ENCODE measurements around the gene ZDHHC5. TPM values are rescaled to one million over a fixed set of nuclear protein-coding genes. Genes with fewer than 3 reads are reported as not detected.
"Not testable (repeated sequence)": the region's sequence is repeated elsewhere in the genome, so short reads cannot be mapped to it uniquely, and the experiment has no call there.

ZDHHC5 gene
- total RNA-seq, 4 donors from 2014 or later, result 34.3 to 52.1 (median 45.8) TPM

- ATAC-seq, result no peak
- H3K4me3 ChIP-seq, result no peak overlapping the region
- no peaks in the 10 kb centered on the region for H3K36me3 ChIP-seq
- no peak overlapping the region for H3K27ac ChIP-seq
- H3K27me3 ChIP-seq, result peaks cover 83% of the 10 kb centered on the region
- peaks cover 0 to 49% (median 30%) of the 10 kb centered on the region in 3 donors for H3K4me1 ChIP-seq
- no peaks in the 10 kb centered on the region for H3K9me3 ChIP-seq
- TF ChIP-seq POLR2AphosphoS5 (IDR thresholded peaks at IDR 0.05) (no peak), EP300 (IDR thresholded peaks at IDR 0.05) (no peak), POLR2A (IDR thresholded peaks at IDR 0.05) (no peak)
- WGBS, 2 donors (ENCODE audit: low coverage in 1 of 2), result 50 to 56% methylated on average over 1 to 4 of the region's 5 CpGs
Observed at GRCh38 chr11:57650739-57651090, 17.2 kb upstream of the ZDHHC5 start.

- 60 to 69% methylated on average over 2 to 7 of the region's 7 CpGs for WGBS, 2 donors (ENCODE audit: low coverage in 1 of 2)
- H3K4me3 ChIP-seq, result no peak overlapping the region
- peaks cover 80% of the 10 kb centered on the region for H3K27me3 ChIP-seq
Observed at GRCh38 chr11:57651408-57651807, 16.5 kb upstream of the ZDHHC5 start.

GRCh38 chr11:57652230-57652629 lies 15.7 kb upstream of the ZDHHC5 start:
- ATAC-seq, H3K4me3 ChIP-seq: not testable (repeated sequence)
- 65 to 83% methylated on average over 9 to 14 of the region's 14 CpGs for WGBS, 2 donors (ENCODE audit: low coverage in 1 of 2)

More at GRCh38 chr11:57651408-57651807, 16.5 kb upstream of the ZDHHC5 start:
- peaks cover 0 to 42% (median 28%) of the 10 kb centered on the region in 3 donors for H3K4me1 ChIP-seq
- no peak for ATAC-seq
- no peaks in the 10 kb centered on the region for H3K9me3 ChIP-seq
- H3K27ac ChIP-seq, result no peak overlapping the region
- H3K36me3 ChIP-seq, result no peaks in the 10 kb centered on the region
- TF ChIP-seq EP300 (IDR thresholded peaks at IDR 0.05) (no peak), POLR2A (IDR thresholded peaks at IDR 0.05) (no peak), CTCF (IDR thresholded peaks at IDR 0.05) (no peak), POLR2AphosphoS5 (IDR thresholded peaks at IDR 0.05) (no peak)

GRCh38 chr11:57652662-57653061 lies 15.3 kb upstream of the ZDHHC5 start:
- Histone ChIP-seq H3K4me3 (no peak overlapping the region), H3K27me3 (peaks cover 68% of the 10 kb centered on the region), H3K36me3 (no peaks in the 10 kb centered on the region), H3K27ac (no peak overlapping the region), H3K9me3 (no peaks in the 10 kb centered on the region), H3K4me1 (peaks cover 0 to 36% (median 23%) of the 10 kb centered on the region in 3 donors)
- 69 to 74% methylated on average over 3 of the region's 3 CpGs for WGBS, 2 donors (ENCODE audit: low coverage in 1 of 2)
- no peak for ATAC-seq
- TF ChIP-seq POLR2A (IDR thresholded peaks at IDR 0.05), result no peak
- TF ChIP-seq POLR2AphosphoS5 (IDR thresholded peaks at IDR 0.05), result no peak
- no peak for TF ChIP-seq EP300 (IDR thresholded peaks at IDR 0.05)
- TF ChIP-seq CTCF (IDR thresholded peaks at IDR 0.05), result no peak

More at GRCh38 chr11:57652230-57652629, 15.7 kb upstream of the ZDHHC5 start:
- peaks cover 72% of the 10 kb centered on the region for H3K27me3 ChIP-seq
- H3K36me3 ChIP-seq, H3K27ac ChIP-seq, H3K9me3 ChIP-seq: not testable (repeated sequence)
- H3K4me1 ChIP-seq, result peaks cover 0 to 40% (median 26%) of the 10 kb centered on the region in 3 donors

- Histone ChIP-seq H3K27ac (no peak overlapping the region), H3K4me3 (no peak overlapping the region), H3K4me1 (peaks cover 0 to 34% (median 21%) of the 10 kb centered on the region in 3 donors), H3K9me3 (no peaks in the 10 kb centered on the region), H3K36me3 (no peaks in the 10 kb centered on the region), H3K27me3 (peaks cover 63% of the 10 kb centered on the region)
- WGBS, 2 donors (ENCODE audit: low coverage in 1 of 2), result 9 to 29% methylated on average over 3 of the region's 3 CpGs
- ATAC-seq, result no peak
- TF ChIP-seq POLR2A (IDR thresholded peaks at IDR 0.05), result no peak
- no peak for TF ChIP-seq CTCF (IDR thresholded peaks at IDR 0.05)
- no peak for TF ChIP-seq POLR2AphosphoS5 (IDR thresholded peaks at IDR 0.05)
- TF ChIP-seq EP300 (IDR thresholded peaks at IDR 0.05), result no peak
Observed at GRCh38 chr11:57653163-57653562, 14.8 kb upstream of the ZDHHC5 start.

- H3K9me3 ChIP-seq, result no peaks in the 10 kb centered on the region
- TF ChIP-seq CTCF (IDR thresholded peaks at IDR 0.05) (no peak), EP300 (IDR thresholded peaks at IDR 0.05) (no peak), POLR2AphosphoS5 (IDR thresholded peaks at IDR 0.05) (no peak)
- H3K36me3 ChIP-seq, result peaks cover 0 to 27% of the 10 kb centered on the region in 2 donors
- WGBS, 2 donors (ENCODE audit: low coverage in 1 of 2), result 18 to 31% methylated on average over 5 of the region's 5 CpGs
- no peak for ATAC-seq
- peaks cover 26% of the 10 kb centered on the region for H3K27me3 ChIP-seq
- H3K27ac ChIP-seq, result peak overlapping the region; percentile 83 to 91 (median 87)
- peak overlapping the region; percentile 62 to 74 for H3K4me3 ChIP-seq
- peaks cover 0 to 39% (median 12%) of the 10 kb centered on the region in 3 donors for H3K4me1 ChIP-seq
Observed at GRCh38 chr11:57656885-57657193, 11.1 kb upstream of the ZDHHC5 start.
